A549 (cell line): ENCODE results near the gene HOXD11.

Source experiments
- ESRRA ChIP-seq: fragments of 150-350 bp; IDR thresholded peaks from 2 replicates; pipeline ENCODE4 v1.6.1; 2014; ENCODE audit warnings: mild to moderate bottlenecking, low read length, borderline replicate concordance
- JUN ChIP-seq, 2 experiments: fragments of >200 bp; sonication (Bioruptor Twin); formaldehyde crosslinking; IDR thresholded peaks; 2 replicates in 1 of 2; 3 replicates in 1 of 2; pipeline ENCODE4 v1.6.1; 2016 to 2017
- MAX ChIP-seq: IDR thresholded peaks from 2 replicates; pipeline ENCODE4 v1.6.1; 2012
- MYC ChIP-seq: IDR thresholded peaks from 2 replicates; pipeline ENCODE4 v1.6.1; 2012; ENCODE audit warnings: mild to moderate bottlenecking, inconsistent platforms, low read length, improper control_type of control experiment, borderline replicate concordance
- POLR2A ChIP-seq: IDR thresholded peaks from 2 replicates; pipeline ENCODE4 v1.6.1; 2012; ENCODE audit warnings: mild to moderate bottlenecking, low read length
- TF ChIP-seq, protein P1 (sequence below): fragments of >200 bp; sonication (Bioruptor Twin); formaldehyde crosslinking; IDR thresholded peaks from 3 replicates; pipeline ENCODE4 v1.5.1; 2016
- TF ChIP-seq, protein P2 (sequence below): fragments of 200-600 bp; sonication (generic); IDR thresholded peaks from 2 replicates; pipeline ENCODE4 v1.6.1; 2016; ENCODE audit warnings: antibody characterized with exemption, mild to moderate bottlenecking, moderate library complexity

GRCh38 chr2:176099728-176100546 is 7.1 kb upstream of the HOXD11 start, which contains the start of gene HOXD12:
- TF ChIP-seq POLR2A (no peak), ESRRA (no peak), MAX (no peak), MYC (no peak), JUN (IDR thresholded peaks at IDR 0.05) (no peak)
- TF ChIP-seq, protein P1, sequence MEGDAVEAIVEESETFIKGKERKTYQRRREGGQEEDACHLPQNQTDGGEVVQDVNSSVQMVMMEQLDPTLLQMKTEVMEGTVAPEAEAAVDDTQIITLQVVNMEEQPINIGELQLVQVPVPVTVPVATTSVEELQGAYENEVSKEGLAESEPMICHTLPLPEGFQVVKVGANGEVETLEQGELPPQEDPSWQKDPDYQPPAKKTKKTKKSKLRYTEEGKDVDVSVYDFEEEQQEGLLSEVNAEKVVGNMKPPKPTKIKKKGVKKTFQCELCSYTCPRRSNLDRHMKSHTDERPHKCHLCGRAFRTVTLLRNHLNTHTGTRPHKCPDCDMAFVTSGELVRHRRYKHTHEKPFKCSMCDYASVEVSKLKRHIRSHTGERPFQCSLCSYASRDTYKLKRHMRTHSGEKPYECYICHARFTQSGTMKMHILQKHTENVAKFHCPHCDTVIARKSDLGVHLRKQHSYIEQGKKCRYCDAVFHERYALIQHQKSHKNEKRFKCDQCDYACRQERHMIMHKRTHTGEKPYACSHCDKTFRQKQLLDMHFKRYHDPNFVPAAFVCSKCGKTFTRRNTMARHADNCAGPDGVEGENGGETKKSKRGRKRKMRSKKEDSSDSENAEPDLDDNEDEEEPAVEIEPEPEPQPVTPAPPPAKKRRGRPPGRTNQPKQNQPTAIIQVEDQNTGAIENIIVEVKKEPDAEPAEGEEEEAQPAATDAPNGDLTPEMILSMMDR = no peak
- TF ChIP-seq, protein P2, sequence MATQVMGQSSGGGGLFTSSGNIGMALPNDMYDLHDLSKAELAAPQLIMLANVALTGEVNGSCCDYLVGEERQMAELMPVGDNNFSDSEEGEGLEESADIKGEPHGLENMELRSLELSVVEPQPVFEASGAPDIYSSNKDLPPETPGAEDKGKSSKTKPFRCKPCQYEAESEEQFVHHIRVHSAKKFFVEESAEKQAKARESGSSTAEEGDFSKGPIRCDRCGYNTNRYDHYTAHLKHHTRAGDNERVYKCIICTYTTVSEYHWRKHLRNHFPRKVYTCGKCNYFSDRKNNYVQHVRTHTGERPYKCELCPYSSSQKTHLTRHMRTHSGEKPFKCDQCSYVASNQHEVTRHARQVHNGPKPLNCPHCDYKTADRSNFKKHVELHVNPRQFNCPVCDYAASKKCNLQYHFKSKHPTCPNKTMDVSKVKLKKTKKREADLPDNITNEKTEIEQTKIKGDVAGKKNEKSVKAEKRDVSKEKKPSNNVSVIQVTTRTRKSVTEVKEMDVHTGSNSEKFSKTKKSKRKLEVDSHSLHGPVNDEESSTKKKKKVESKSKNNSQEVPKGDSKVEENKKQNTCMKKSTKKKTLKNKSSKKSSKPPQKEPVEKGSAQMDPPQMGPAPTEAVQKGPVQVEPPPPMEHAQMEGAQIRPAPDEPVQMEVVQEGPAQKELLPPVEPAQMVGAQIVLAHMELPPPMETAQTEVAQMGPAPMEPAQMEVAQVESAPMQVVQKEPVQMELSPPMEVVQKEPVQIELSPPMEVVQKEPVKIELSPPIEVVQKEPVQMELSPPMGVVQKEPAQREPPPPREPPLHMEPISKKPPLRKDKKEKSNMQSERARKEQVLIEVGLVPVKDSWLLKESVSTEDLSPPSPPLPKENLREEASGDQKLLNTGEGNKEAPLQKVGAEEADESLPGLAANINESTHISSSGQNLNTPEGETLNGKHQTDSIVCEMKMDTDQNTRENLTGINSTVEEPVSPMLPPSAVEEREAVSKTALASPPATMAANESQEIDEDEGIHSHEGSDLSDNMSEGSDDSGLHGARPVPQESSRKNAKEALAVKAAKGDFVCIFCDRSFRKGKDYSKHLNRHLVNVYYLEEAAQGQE = no peak
